NCI-H1417 treated with DMSO at 0.1 percent for 48 hours (cell line): ENCODE results near the gene KIF19.

Experiments used
- DNase-seq: peaks from one replicate; lab custom pipeline; 2025; lab: John Stamatoyannopoulos, UW

Gene KIF19

GRCh38 chr17:74362810-74363498 is 36.9 kb downstream of the KIF19 start:
- DNase-seq = no peak

DNA sequence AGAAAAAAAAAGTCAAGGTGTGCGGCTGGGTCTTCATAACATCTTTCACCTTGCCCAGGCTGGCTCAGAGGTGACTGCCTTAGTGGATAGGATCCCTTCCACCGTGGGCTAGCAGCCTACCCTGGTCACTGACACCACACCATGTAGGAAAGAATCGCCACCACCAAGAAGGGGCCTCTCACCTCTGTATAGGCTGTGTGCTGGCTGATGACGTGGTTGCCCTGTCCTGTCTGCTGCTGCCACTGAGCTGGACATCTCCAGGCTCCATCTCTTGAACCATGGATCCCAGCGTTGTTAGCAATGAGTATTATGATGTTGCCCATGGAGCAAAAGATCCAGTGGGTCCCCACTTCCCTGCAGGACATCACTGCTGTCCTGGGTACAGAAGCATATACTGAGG is 41.2 kb downstream of the KIF19 start, which contains the start of gene GPR142:
TSS of gene GPR142 (plus strand) at position 301 of the 400 bp plus-strand sequence. CDS start 2,035 bp downstream, outside the sequence.
- DNase-seq = no peak

GRCh38 chr17:74368341-74369081 is 42.5 kb downstream of the KIF19 start:
- no peak for DNase-seq

DNA sequence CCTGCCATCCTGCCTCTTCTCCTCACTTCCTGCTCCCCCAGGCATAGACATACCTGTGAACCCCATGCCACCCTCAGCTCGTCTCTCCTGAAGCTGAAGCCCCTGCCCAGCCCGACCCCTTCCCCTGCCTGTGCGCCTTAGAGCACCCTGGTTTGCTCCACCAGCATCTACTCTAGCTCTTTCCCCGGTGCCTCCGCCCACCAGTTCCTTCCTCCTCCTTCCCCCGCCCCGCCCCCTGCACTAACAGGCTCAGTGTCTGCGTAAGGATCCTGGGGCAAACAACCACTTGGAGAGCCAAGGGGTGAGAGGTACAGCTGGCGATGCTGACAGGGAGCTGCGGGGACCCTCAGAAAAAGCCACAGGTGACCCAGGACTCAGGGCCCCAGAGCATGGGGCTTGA is 43.2 kb downstream of the KIF19 start:
- DNase-seq = no peak

DNA sequence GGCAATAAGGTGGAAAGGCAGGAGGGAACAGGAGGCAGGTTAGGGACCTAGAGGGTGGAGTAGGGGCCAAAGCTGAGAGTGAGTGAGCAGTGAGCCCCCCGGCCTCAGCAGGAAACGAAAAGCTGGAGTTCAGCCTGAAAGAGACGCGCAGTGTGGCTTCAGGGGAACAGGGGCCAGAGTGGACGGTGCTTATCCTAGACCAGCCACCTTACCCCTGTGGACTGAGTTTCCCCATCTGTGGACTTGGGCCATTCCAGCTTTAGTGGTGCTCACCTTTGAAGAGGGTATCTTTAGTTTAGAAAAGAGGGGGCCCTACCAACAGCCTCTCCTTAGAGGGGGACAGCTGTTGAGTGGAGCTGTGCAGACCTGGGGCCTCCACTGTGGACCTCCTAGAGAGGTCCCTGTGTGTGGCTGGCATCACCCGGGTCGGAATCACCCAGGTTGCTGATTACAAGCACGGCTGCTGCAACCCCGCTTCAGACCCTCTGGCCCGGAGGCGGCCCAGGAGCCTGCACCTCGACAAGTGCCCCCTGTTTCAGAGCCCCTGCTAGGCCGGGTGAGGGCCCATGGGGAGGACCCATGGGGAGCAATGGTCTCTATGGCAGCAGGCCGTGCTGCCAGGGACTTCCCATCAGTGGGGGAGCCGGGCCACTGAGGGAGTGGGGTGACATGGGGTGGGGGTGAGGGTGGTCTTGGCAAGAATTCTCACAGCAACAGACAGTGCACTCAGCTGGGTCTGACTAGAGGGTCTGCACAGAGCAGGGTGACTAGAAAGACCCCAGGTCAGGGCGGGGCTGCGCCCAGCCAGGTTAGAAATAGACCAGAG is 43.9 kb downstream of the KIF19 start:
- DNase-seq = no peak

GRCh38 chr17:74371653-74372147 is 45.7 kb downstream of the KIF19 start:
- DNase-seq = no peak

GRCh38 chr17:74372426-74372825 is 46.4 kb downstream of the KIF19 start:
- DNase-seq = no peak

DNA sequence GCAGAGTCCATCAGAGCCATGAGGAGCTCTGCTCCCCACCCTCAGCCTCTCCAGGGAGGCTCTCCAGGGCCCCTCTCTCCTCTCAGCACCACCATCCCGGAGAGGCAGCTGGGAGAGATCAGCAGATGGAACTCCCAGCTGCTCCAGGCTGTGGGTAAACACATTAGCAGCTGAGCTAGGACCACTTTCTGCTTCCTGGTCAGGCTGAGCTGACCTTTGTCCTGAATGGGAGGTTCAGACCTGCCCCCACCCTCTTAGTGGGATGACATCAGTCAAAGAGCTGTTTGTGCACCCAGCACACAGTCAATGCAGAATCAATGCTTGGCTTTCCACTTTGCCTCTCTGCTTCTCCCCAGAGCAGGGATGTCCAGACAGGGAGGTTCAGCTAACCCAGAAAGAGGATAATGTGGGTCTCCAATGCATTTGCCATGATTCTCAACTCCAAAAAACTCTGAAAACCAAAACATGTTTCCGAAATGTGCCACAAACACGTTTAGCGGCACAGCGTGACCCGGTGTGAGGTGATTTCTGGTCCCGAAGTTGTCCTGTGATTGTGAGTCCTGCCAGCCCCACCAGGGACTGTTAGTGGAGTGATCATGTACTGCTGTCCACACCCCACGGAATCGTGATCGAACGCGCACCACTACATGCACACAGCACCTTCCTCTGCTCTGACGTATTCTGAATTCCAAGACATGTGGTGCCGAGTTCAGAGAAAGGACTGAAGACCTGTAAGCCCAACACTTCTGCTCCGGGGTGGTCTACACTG is 48.0 kb downstream of the KIF19 start:
- no peak for DNase-seq

GRCh38 chr17:74374858-74375257 is 48.8 kb downstream of the KIF19 start:
- DNase-seq = no peak

DNA sequence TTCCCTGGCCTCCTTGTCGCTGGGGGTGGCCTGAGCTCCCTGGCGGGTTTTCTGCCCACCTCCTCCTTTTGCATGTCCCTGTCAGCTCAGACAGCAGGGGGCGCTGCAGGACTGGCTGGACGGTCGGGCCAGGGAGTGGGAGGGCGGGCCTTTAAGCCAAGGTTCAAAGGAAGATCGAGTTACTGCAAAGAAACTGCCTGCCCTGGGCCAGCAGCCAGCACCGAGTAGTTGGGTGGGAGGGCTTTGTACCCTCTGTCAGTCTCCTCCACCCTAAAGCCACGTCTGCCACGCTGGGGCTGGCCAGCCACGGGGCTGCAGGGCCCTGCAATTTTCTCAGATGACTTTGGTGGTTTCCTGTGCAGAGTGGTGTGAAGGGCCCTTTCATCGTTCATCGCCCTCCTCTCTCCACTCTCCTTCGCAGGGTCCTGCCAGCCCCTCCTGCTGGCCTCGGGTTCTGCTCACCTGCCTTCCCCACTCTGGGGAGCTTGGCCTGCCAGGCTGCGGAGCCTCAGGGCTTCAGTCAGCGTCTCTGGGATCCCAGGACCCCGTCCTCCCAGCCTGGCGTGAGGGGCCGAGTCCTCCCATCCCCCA is 53.6 kb downstream of the KIF19 start:
- no peak for DNase-seq

DNA sequence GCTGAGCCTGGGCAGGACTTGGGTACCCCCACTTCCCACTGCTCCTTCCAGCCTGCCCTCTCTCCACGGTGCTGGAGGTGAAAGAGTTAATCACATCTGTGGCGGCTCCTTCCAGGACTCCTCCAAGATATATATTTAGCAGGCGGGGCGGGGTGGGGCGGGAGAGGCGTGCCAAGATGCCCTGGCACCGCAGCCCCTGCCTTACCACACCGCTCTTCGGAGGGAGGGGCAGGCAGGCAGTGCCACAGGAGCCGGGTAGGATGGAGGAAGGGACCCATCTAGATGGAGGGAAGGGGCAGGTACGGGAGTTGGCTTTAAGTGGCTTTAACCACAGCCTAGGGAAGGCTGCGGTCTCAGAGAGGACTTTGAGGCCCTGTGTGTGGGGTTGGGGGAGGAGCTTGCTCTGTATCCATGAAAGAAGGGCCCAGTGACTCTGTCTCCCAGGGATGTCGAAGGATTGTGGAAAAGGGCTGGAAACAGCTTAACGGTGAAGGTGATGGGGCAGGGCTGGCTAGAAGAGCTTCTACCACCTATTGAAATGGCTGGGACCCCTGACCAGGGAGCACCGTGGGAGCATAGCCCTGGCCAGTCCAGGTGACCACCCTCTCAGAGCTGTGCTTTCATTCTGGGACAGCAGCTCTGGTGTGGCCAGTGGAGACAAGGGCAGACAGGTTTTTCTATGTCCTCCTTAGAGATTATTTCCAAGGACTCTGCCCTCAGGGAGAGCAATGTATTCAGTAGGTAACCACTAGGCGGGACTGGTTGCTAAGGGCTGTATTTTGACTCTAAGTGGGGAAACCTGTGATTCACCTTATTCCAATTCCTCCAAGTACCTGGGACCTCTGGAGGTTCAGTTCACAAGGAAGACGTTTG is 54.3 kb downstream of the KIF19 start:
- no peak for DNase-seq

- no peak for DNase-seq
These were observed 55.2 kb downstream of the KIF19 start for GRCh38 chr17:74380959-74381808.

- DNase-seq = no peak
These were observed 57.1 kb downstream of the KIF19 start for GRCh38 chr17:74383141-74383540.

DNA sequence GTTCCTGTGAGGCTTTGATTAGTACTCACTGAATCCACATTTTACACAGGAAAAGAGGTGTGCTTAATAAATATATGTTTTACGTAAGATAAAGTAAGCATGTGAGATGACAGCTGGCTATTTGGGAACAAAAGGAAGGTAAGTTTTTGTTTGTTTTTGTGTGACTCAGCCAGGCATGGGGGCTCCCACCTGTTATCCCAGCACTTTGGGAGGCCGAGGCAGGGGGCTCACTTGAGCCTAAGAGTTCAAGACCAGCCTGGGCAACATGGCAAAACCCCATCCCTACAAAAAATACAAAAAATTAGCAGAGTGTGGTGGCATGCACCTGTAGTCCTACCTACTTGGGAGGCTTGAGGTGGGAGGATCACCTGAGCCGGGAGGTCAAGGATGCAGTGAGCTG is 59.2 kb downstream of the KIF19 start:
- no peak for DNase-seq

GRCh38 chr17:74386386-74386785 is 60.4 kb downstream of the KIF19 start:
- DNase-seq = no peak

DNA sequence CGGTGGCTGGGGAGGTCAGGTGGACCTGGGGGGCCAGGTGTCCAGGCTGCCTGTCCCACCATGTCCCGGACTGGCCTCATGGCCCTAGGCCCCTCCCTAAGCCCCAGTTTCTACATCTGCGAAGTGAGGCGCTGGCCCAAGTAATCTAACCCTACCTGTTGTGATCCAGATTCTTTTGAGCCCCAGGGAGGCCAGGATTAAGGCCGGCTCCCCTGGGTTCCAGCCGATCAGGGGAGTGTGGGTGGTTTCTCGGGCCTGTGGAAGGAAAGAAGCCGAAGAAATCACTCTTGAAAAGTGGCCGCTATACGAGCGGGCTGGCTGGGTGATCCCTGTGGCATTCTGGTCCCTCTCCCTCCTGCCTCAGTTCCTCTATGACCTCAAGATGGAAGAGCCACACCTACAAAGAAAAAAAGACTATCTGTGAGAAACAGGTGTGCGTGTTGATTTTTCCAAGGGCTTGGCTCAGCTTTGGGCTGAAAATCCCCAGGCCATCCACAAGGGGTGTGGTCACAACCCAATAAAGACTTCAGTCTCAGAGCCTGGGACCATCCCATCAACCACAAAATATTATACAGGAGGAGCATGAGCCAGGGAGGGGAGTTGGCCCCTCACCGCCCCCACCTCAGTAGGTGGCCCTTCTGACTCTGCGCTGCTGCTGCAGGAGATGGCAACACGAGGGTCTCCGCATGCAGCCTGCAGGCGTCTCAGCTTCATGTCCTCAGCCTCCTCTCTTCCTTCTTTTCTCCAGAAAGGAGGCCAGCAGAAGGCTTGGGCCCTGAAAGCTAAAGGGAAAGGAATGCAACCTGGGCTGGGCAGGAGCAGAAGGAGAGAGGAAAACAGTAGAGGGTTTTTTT is 61.6 kb downstream of the KIF19 start:
- no peak for DNase-seq

GRCh38 chr17:74389084-74389753 is 63.2 kb downstream of the KIF19 start:
- no peak for DNase-seq
